ENCODE data around the gene OSBPL3.

GRCh38 chr7:24920451-24921361 lies 59.3 kb downstream of the OSBPL3 start:
- TF ChIP-seq CTCF (IDR thresholded peaks at IDR 0.05) (no peak), EZH2phosphoT487 (IDR thresholded peaks at IDR 0.05) (no peak)

Data from neural progenitor cell (in vitro differentiated cells).